Right lobe of liver (tissue), 4 donors: ENCODE results near the gene SMG7.

ENCODE experiments used
- CTCF ChIP-seq, 4 donors: fragments of 200-600 bp in 3 of 4; fragments of 450-650 bp in 1 of 4; IDR thresholded peaks; one replicate each; pipeline versions ENCODE4 v1.5.1 to v1.8.0; 2016 to 2022; ENCODE audit warnings: antibody characterized with exemption in 4 of 4, mild to moderate bottlenecking in 2 of 4
- POLR2A ChIP-seq: fragments of 450-650 bp; IDR thresholded peaks from one replicate; pipeline ENCODE4 v1.6.1; 2017; ENCODE audit warnings: antibody characterized with exemption, mild to moderate bottlenecking
- donor health status: DM: no; HTN: no; CAD: no.
- donor health status: DM: no; HTN: no; CAD: no.
- donor health status: DM: no; HTN: yes; CAD: no.

DNA sequence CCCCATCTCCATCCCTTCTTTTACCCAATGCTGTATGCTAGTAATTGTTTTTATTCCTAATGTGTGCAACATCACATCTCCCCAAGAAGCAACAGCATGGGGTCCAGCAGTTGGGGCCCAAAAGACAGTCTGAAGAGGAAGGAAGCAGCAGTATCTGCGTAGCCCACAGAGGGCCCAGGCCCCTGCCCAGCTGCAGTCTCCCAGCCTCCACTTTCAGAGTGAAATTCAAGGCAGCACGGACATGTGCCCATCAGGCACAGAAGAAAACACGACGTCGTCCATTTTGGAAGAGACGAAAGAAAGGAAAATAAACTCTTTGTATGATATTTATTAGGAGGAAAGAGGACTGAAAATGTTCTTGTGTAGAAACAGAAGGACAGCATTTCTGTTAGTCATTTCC lies 80.6 kb downstream of the SMG7 start:
- TF ChIP-seq CTCF (IDR thresholded peaks at IDR 0.05) (no peak), POLR2A (no peak)
